B cell (primary cell): ENCODE results near the gene ITPKC.

ENCODE experiments used
- CTCF ChIP-seq: fragments of 200-600 bp; IDR thresholded peaks from one replicate; pipeline ENCODE4 v1.8.0; 2022; ENCODE audit warnings: antibody characterized with exemption, mild to moderate bottlenecking
- EZH2 ChIP-seq: IDR thresholded peaks from 2 replicates; pipeline ENCODE4 v1.6.1; 2012; ENCODE audit warnings: borderline replicate concordance, low read depth, mild to moderate bottlenecking, moderate library complexity, low read length; ENCODE audit not compliant: insufficient read depth, poor library complexity, severe bottlenecking

GRCh38 chr19:40763963-40764362, 47.1 kb downstream of the ITPKC start:
- TF ChIP-seq CTCF: no peak
- no peak for TF ChIP-seq EZH2
